Measurements from ENCODE around the gene TM4SF1.

TM4SF1 gene

GRCh38 chr3:149371001-149371722, 6.3 kb downstream of the TM4SF1 start:
- DNase-seq (ENCODE audit: insufficient read length) = no peak
- FAIRE-seq = no peak
- no peak for TF ChIP-seq POLR2A (IDR thresholded peaks at IDR 0.05; ENCODE audit: low read depth, low read length)
- no peak for TF ChIP-seq POLR2AphosphoS5 (IDR thresholded peaks at IDR 0.05; ENCODE audit: low read depth, low read length)
- no peak for TF ChIP-seq TAF1 (IDR thresholded peaks at IDR 0.05; ENCODE audit: borderline replicate concordance, low read depth, low read length)

GRCh38 chr3:149369991-149370866, 7.2 kb downstream of the TM4SF1 start:
- FAIRE-seq = no peak
- no peak for TF ChIP-seq TAF1 (IDR thresholded peaks at IDR 0.05; ENCODE audit: borderline replicate concordance, low read depth, low read length)
- no peak for TF ChIP-seq POLR2AphosphoS5 (IDR thresholded peaks at IDR 0.05; ENCODE audit: low read depth, low read length)
- no peak for TF ChIP-seq POLR2A (IDR thresholded peaks at IDR 0.05; ENCODE audit: low read depth, low read length)
- no peak for DNase-seq (ENCODE audit: insufficient read length)

DNA sequence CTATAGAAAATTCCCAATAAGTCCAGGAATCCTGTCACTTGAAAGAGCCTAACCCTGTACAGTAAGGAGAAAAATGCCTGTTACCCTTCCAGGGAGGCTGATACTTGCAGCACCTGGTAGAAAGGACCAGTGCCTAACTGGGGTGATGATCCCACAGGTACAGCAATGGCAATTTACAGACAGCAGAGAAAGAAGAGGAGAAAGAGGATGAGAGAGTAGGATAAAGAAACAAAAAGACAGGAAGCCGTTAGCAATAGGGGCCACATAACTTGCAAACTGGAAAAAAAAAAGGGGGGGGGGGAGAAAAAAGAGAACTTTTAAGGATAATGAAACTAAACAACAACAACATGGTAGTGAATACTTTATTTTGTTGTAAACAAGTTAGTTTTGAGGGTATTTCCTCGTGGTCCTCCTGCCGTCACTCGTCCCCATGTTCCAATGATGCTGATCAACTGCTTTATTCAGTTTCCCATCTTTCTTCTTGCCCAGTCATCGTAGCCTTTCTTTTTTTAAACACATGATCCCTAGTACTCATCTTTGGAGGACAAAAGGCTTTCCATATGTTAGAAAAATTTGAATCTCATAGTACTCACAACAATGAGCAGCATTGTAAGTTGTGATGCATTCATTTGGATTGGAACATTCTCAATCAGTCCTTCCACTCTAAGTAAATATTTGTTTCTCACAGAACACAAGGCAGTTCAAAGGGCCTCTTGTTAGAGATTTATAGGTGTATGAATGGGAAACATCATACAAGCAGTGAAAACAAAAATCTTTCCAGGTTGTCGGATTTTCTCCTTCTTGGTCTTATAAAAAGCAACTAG, 8.6 kb downstream of the TM4SF1 start:
- FAIRE-seq = no peak
- DNase-seq (ENCODE audit: insufficient read length) = no peak
- TF ChIP-seq POLR2AphosphoS5 (IDR thresholded peaks at IDR 0.05; ENCODE audit: low read depth, low read length) (no peak), POLR2A (IDR thresholded peaks at IDR 0.05; ENCODE audit: low read depth, low read length) (no peak), TAF1 (IDR thresholded peaks at IDR 0.05; ENCODE audit: borderline replicate concordance, low read depth, low read length) (no peak)

GRCh38 chr3:149368201-149368673, 9.2 kb downstream of the TM4SF1 start:
- TF ChIP-seq POLR2AphosphoS5 (IDR thresholded peaks at IDR 0.05; ENCODE audit: low read depth, low read length) (no peak), POLR2A (IDR thresholded peaks at IDR 0.05; ENCODE audit: low read depth, low read length) (no peak), TAF1 (IDR thresholded peaks at IDR 0.05; ENCODE audit: borderline replicate concordance, low read depth, low read length) (no peak)
- no peak for FAIRE-seq
- no peak for DNase-seq (ENCODE audit: insufficient read length)

DNA sequence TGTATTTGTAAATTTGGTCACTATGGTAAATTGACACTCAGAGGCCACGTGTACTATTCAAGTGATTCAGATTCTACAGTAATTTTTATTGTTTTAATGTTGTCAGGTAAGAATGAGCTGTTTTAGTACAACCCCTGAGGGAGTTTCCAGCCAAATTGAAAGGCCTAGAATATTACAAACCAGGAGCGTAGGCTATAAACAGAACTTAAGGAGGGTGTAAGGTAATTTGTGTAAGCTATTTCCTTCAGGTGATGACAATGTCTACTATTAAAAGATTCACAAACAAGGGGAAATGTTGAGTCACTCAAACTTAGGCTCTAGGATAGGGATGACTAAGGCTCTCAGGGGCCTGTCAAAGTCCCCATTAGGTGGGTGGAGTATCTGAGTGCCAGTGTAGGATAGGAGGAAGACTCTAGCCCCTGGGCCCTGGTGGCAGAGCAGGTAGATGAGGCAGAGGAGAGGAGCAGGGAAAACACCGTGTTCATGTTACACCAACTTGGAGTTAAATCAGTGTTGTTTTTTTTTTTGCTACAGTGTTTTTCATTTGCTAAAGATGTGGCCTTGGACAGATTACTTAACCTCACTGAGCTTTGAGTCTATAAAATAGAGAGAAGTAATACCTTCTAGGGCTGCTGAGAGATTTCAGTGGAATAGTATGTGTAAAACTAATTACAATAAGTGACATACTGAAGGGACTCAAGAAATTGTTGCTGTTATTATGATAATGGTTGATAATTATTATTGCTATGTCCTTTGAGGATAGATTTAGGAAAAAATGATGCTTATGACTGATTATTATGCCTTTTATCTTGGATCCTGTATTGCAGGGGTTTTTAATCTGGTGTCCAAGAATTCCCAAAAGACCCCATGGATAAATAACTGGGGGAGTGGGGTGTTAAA, 10.3 kb downstream of the TM4SF1 start:
- TF ChIP-seq POLR2A (IDR thresholded peaks at IDR 0.05; ENCODE audit: low read depth, low read length) (no peak), POLR2AphosphoS5 (IDR thresholded peaks at IDR 0.05; ENCODE audit: low read depth, low read length) (no peak), TAF1 (IDR thresholded peaks at IDR 0.05; ENCODE audit: borderline replicate concordance, low read depth, low read length) (no peak)
- FAIRE-seq (peak; percentile 44), DNase-seq (ENCODE audit: insufficient read length) (no peak)

DNA sequence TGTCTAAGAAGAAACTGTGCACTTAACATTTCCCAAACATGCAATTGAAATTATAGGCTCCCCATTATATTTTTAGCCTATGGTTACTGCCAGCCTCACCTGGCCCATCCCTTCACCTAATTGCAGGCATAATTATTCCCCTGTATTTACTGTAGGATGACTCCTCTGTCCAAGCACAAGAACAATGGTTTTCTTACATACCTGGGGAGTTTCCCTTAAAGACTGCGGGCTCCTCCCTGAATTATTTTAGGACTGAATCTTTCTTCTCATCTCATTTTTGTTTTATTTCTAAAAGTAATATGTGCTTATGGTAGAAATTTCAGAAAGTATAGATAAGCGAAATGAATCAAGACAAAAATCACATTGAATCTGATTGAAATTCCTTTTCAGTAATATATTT, 11.4 kb downstream of the TM4SF1 start:
- no peak for DNase-seq (ENCODE audit: insufficient read length)
- FAIRE-seq = no peak
- TF ChIP-seq TAF1 (IDR thresholded peaks at IDR 0.05; ENCODE audit: borderline replicate concordance, low read depth, low read length) (no peak), POLR2A (IDR thresholded peaks at IDR 0.05; ENCODE audit: low read depth, low read length) (no peak), POLR2AphosphoS5 (IDR thresholded peaks at IDR 0.05; ENCODE audit: low read depth, low read length) (no peak)

DNA sequence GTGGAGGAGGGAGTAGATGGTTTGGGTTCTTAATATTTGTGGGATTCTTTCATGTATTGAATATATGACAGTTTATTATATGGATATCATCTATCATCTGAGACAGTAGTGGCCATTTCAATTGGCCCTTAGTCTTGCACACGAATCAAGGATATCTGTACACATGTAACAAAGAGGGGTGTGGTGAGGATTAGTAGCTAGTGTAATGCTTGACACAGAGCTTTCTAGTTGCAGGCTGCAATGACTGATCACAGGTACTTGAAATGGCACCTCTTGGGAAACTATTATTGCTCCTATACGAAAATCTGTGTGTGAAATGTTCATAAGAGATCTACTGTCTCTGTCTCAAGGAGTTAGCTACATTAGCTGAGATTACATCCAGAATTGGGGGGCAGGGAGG, 12.8 kb downstream of the TM4SF1 start:
- TF ChIP-seq TAF1 (IDR thresholded peaks at IDR 0.05; ENCODE audit: borderline replicate concordance, low read depth, low read length) = no peak

DNA sequence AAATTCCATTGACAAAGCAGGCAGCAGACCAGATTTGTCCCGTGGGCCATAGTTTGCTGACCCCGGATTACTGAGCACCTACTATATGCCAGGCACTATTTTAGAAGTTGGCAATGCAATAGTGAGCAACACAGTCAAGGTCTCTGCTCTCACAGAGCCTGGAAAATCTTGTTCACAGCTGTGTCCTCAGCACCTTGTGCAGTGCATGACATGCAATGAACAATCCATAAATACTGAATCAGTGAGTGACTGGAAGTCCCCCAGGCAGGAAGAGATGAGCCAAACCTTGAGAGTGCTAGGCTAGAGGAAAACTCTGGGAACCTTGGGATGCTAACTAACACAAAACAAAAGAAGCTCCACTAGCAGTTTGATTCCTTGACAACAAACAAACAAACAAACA, 14.4 kb downstream of the TM4SF1 start:
- FAIRE-seq (no peak), DNase-seq (ENCODE audit: insufficient read length) (no peak)
- no peak for TF ChIP-seq POLR2AphosphoS5 (IDR thresholded peaks at IDR 0.05; ENCODE audit: low read depth, low read length)
- TF ChIP-seq POLR2A (IDR thresholded peaks at IDR 0.05; ENCODE audit: low read depth, low read length) = no peak
- TF ChIP-seq TAF1 (IDR thresholded peaks at IDR 0.05; ENCODE audit: borderline replicate concordance, low read depth, low read length) = no peak

More for the DNA sequence above, 12.8 kb downstream of the TM4SF1 start:
- FAIRE-seq (no peak), DNase-seq (ENCODE audit: insufficient read length) (no peak)

DNA sequence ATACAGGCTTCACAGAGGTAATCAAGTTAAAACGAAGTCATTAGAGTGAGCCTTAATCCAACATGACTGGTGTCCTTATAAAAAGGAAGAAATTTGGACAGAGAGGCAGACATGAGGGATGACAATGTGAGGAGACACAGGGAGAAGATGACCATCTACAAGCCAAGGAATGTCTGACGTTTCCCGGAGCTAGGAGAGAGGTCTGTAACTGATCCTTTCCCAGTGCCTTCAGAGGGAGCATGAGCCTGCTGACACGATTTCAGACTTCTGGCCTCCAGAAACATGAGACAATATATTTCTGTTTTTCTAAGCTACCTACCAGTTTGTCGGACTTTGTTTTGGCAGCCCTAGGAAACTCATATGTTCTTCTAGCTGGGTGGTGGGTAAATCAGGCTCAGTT, 15.1 kb downstream of the TM4SF1 start:
- FAIRE-seq (no peak), DNase-seq (ENCODE audit: insufficient read length) (no peak)
- no peak for TF ChIP-seq POLR2AphosphoS5 (IDR thresholded peaks at IDR 0.05; ENCODE audit: low read depth, low read length)
- no peak for TF ChIP-seq POLR2A (IDR thresholded peaks at IDR 0.05; ENCODE audit: low read depth, low read length)
- no peak for TF ChIP-seq TAF1 (IDR thresholded peaks at IDR 0.05; ENCODE audit: borderline replicate concordance, low read depth, low read length)

DNA sequence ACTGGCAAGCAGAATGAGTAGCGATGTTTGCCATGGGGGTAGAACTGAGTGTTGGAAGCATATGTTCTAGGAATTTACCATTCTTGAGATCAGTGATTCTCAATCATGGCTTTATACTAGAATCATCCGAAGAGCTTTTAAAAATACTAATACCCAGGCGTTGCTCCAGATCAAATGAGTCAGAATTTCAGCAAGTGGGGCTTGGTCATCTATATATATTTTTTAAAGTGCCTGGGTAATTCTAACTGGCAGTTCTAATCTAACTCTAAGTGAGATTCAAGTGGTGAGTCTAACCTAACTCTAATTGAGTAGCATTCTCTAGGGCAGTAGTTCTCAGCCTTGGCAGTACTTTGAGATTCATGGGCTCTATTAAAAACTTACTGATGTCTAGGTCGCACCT, 20.8 kb downstream of the TM4SF1 start:
- TF ChIP-seq POLR2A (IDR thresholded peaks at IDR 0.05; ENCODE audit: low read depth, low read length) (no peak), TAF1 (IDR thresholded peaks at IDR 0.05; ENCODE audit: borderline replicate concordance, low read depth, low read length) (no peak), POLR2AphosphoS5 (IDR thresholded peaks at IDR 0.05; ENCODE audit: low read depth, low read length) (no peak)
- DNase-seq (ENCODE audit: insufficient read length) = no peak
- FAIRE-seq = no peak

All from GM12892 (cell line).